Measurements from ENCODE around the gene SLC8A2. TPM values are rescaled to one million over a fixed set of nuclear protein-coding genes. Genes with fewer than 3 reads are reported as not detected.

Gene SLC8A2
- polyA plus RNA-seq, 3 donors from 2014 or later, result not detected

DNA sequence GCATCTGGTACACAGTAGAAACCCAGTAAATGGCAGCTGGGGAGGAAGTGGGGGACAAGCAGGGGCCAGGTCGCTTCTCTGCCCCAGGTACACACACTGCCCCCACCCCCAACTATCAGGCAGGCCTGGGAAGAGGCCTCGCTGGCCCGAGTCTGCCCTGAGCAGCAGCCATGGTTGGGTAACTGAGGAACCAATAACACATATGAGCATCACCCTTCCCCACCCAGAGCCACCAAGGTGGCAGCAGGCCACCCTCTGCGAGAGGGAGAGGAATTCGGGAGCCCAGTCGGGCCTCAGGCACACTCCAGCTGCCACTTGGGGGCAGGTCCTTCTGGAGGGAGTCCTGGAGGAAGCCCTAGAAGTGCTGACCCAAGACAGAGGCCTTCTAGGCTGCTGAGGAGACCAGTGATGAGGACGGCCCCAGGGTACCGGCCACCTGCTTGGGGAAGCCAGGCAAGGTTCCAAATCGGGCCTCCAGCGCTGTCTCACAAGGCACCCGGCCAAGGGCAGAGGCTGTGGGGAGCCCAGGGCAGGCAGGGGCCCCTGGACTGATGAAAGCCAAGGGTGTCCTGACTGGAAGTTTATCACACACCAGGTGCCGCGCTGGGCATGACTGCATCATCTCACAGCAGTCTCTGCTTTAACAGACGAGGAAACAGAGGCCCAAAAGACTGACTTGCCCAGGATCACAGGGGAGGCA lies 26.3 kb upstream of the SLC8A2 start:
- Mint-ChIP-seq H3K9me3 (no peaks in the 10 kb centered on the region), H3K27ac (peak overlapping the region in 2 of 6 donors; percentile 57 to 85), H3K27me3 (ENCODE audit: low read depth in 3 of 3) (peaks cover 0 to 10% (median 8%) of the 10 kb centered on the region in 3 donors), H3K36me3 (peaks cover 4 to 21% (median 5%) of the 10 kb centered on the region in 3 donors), H3K4me1 (peaks cover 26 to 32% of the 10 kb centered on the region in 2 donors), H3K4me3 (no peak overlapping the region)
- no peak for DNase-seq

- DNase-seq, result no peak
- H3K36me3 Mint-ChIP-seq, result peaks cover 0 to 13% (median 4%) of the 10 kb centered on the region in 3 donors
- H3K4me1 Mint-ChIP-seq, result peaks cover 26 to 27% of the 10 kb centered on the region in 2 donors
- H3K9me3 Mint-ChIP-seq, result no peaks in the 10 kb centered on the region
- H3K27me3 Mint-ChIP-seq (ENCODE audit: low read depth in 3 of 3), result peaks cover 3 to 11% (median 10%) of the 10 kb centered on the region in 3 donors
- peak overlapping the region in 1 of 5 donors; percentile 11 for H3K4me3 Mint-ChIP-seq
- peak overlapping the region in 2 of 6 donors; percentile 81 to 93 for H3K27ac Mint-ChIP-seq
Measured at GRCh38 chr19:47497050-47497766, 25.5 kb upstream of the SLC8A2 start.

DNA sequence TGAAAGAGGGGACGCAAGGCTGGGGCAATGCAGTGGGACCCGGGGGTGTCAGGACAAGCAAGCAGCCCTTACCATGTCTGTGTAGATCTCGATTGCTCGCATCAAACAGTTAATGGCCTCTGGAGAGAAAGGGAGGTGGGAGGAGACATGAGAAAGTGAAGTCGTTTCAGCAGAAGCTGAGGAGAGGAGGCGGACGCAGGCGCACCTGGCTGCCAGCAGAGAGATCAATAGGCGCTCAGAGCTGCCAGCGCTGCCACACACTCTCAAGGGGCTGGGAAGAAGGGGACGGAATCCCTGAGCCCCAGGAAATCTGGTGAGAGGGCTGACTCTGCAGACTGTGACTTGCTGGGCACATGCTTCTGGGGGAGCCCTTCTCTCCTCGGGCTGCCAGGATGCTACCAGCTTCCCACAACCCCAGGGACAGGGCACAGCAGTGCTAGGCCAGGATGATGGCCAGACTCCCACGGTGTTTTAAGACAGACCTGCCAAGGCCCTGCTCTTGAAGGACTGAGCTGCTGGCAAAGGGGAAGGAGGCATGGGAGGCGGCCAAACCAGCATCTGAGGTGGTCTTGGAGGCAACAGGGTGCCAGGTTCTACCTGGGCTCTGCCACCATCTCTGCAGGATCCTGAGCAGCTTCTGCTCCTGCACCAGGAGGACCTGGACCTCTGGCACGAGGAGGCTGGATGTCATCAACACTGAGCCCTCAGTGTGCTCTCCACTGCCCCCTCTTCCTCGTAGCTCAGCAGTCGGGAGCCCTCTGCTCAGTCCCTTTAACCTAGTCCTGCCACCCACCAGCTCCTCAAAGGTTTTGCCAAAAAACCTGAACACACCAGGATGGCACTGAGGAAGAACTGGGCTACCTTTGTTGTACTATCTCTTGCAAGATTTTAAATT lies 24.0 kb upstream of the SLC8A2 start:
- Mint-ChIP-seq H3K27ac (peak overlapping the region; percentile 49 to 93 (median 77)), H3K27me3 (ENCODE audit: low read depth in 3 of 3) (peaks cover 9 to 15% (median 13%) of the 10 kb centered on the region in 3 donors), H3K36me3 (peaks cover 0 to 7% (median 0%) of the 10 kb centered on the region in 3 donors), H3K4me1 (peaks cover 26 to 27% of the 10 kb centered on the region in 2 donors), H3K9me3 (no peaks in the 10 kb centered on the region), H3K4me3 (peak overlapping the region in 3 of 5 donors; percentile 46 to 72 (median 56))
- DNase-seq, result no peak

DNA sequence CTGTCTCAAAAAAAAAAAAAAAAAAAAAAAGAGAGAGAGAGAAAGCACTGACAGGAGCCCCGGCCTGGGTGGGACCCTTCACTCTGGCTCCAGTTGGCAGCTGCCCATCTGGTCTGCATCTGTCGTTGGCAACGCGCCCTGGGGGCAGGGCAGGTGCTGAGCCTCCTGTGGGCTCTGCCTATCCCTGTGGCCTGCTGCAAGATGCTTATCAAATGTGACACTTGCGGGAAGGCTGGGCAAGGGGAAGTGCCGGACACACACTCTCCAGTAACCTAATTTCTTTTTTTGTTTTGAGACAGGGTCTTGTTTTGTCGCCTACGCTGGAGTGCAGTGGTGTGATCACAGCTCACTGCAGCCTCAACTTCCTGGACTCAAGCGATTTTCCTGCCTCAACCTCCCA lies 23.0 kb upstream of the SLC8A2 start:
- Mint-ChIP-seq H3K4me3 (peak overlapping the region in 2 of 5 donors; percentile 56 to 72), H3K36me3 (peaks cover 0 to 10% (median 4%) of the 10 kb centered on the region in 3 donors), H3K27ac (peak overlapping the region; percentile 31 to 93 (median 77)), H3K27me3 (ENCODE audit: low read depth in 3 of 3) (peaks cover 11 to 16% (median 15%) of the 10 kb centered on the region in 3 donors), H3K9me3 (no peaks in the 10 kb centered on the region), H3K4me1 (peaks cover 26 to 27% of the 10 kb centered on the region in 2 donors)
- DNase-seq, result peak in 1 of 3 donors; percentile 33

DNA sequence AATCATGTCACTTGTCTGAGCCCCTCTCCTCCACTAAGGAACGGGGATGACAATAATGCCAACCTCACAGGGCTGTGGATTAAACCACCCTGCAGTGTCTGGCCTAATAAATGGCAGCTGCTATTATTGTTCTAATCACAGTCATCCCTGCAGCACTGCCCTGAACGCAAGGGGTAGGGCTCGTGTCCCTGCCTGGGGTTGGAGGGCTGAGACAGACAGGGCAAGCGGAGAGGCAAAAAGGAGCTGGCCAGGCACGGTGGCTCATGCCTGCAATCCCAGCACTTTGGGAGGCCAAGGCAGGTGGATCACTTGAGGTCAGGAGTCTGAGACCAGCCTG lies 22.5 kb upstream of the SLC8A2 start:
- H3K9me3 Mint-ChIP-seq, result no peaks in the 10 kb centered on the region
- H3K36me3 Mint-ChIP-seq, result peaks cover 0 to 10% (median 4%) of the 10 kb centered on the region in 3 donors
- H3K4me3 Mint-ChIP-seq, result peak overlapping the region in 4 of 5 donors; percentile 42 to 72 (median 50)
- H3K27me3 Mint-ChIP-seq (ENCODE audit: low read depth in 3 of 3), result peaks cover 11 to 16% (median 15%) of the 10 kb centered on the region in 3 donors
- peaks cover 26 to 27% of the 10 kb centered on the region in 2 donors for H3K4me1 Mint-ChIP-seq
- DNase-seq, result no peak
- peak overlapping the region; percentile 28 to 93 (median 69) for H3K27ac Mint-ChIP-seq

DNA sequence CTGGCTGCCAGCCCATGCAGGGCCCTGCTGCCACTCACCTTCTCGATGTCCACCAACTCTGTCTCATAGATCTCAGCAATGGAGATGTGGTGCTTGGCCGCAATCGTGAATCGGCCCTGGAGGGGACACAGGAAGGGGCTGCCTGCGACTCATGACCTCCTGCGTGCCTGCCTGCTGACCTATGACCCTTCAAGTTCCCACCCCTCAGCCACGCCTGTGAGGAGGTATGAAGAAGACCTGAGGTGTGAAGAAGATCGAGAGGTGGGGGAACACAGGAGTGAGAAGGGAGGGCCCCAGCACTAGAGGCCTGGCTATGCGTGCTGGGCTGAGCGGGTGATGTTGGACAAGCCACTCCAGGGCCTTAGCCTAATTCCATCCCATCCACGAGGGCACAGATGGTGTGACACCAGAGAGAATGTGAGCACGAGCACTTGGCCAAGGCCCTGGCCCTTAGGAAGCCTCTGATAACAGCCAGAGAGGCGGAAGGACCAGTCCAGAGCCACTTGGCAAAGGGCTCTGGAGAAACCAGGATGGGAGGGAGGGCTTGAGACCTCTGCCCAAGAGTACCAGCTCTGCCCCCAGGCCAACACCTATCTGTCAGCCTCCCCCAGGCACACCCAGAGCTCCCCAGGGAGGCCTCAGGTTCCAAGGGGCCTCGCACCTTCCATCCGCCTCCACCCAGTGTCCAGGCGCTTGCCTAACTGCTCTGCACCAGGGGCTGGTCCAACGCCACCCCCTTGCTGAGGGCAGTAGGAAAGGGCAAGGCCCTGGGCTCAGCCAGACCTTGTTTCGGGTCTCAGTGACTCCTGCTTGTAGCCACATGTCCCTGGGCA lies 21.9 kb upstream of the SLC8A2 start:
- H3K4me1 Mint-ChIP-seq, result peaks cover 26 to 27% of the 10 kb centered on the region in 2 donors
- no peaks in the 10 kb centered on the region for H3K9me3 Mint-ChIP-seq
- peak overlapping the region in 4 of 6 donors; percentile 53 to 93 (median 87) for H3K27ac Mint-ChIP-seq
- peaks cover 0 to 10% (median 4%) of the 10 kb centered on the region in 3 donors for H3K36me3 Mint-ChIP-seq
- no peak for DNase-seq
- H3K27me3 Mint-ChIP-seq (ENCODE audit: low read depth in 3 of 3), result peaks cover 11 to 15% (median 13%) of the 10 kb centered on the region in 3 donors
- peak overlapping the region in 2 of 5 donors; percentile 69 to 72 for H3K4me3 Mint-ChIP-seq

DNA sequence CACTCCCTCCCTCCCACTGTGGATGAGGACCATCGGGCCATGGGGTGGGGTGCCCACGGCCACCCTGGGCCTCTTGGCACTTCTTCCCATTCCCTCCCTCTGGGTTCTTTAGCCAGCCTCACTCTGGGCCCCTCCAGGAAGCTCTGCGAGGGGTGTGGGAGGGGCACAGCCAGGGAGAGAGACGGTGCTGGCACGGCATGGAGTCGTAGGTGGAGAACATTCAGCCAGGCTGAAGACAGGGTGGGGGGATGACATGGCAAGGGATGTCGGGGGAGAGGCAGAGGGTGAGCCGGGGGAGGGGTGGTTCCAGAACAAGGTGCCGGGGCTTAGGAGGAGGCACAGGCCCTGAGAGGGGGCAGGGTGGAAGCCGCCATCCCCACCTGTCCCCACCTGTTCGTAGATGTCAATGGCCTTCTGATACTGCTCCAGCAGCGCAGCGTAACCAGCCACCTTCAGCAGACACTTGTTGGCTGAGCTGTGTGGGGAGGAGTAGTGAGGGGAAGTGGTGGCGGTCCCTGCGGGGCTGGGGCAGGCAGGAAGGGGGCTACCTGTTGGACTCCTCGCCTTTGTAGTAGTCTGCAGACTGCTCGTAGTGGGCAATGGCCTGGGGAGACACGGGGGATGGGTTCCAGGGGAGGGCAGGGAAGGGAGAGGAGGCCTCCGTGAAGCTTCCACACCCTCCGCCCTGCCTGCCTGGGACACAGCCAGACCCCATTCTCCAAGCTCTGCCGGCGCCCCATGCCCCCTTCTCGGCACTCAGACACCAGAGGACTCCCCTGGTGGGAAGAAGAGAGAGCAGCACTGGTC lies 21.1 kb upstream of the SLC8A2 start:
- peak overlapping the region in 3 of 6 donors; percentile 80 to 93 (median 91) for H3K27ac Mint-ChIP-seq
- peak in 1 of 3 donors; percentile 30 for DNase-seq
- peaks cover 11 to 15% (median 13%) of the 10 kb centered on the region in 3 donors for H3K27me3 Mint-ChIP-seq (ENCODE audit: low read depth in 3 of 3)
- peaks cover 0 to 10% (median 4%) of the 10 kb centered on the region in 3 donors for H3K36me3 Mint-ChIP-seq
- H3K4me3 Mint-ChIP-seq, result peak overlapping the region in 2 of 5 donors; percentile 68 to 69
- no peaks in the 10 kb centered on the region for H3K9me3 Mint-ChIP-seq
- peaks cover 26 to 27% of the 10 kb centered on the region in 2 donors for H3K4me1 Mint-ChIP-seq

DNA sequence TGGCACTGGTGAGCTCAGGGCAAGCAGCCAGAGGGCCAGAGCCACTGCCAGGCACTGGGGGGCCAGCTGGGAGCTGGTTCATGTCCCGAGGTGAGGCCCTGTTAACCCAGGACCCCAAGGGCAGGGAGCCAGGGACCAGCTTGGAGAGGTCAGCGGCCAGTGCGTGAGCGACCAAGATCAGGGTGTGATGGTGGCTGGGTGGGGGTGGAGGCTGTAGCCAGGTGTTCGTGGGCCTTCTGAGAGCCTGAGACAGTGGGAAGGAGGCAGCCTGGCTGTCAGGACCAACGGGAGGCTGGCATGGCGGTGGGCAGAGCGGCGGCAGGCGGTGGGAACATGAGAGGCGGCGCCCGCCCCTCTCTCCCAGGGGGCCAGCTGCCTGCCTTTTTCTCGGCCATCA lies 20.4 kb upstream of the SLC8A2 start:
- peak overlapping the region in 1 of 5 donors; percentile 42 for H3K4me3 Mint-ChIP-seq
- DNase-seq, result no peak
- peaks cover 26 to 27% of the 10 kb centered on the region in 2 donors for H3K4me1 Mint-ChIP-seq
- H3K36me3 Mint-ChIP-seq, result peaks cover 0 to 10% (median 4%) of the 10 kb centered on the region in 3 donors
- H3K27ac Mint-ChIP-seq, result peak overlapping the region in 4 of 6 donors; percentile 30 to 49 (median 38)
- peaks cover 13 to 16% (median 15%) of the 10 kb centered on the region in 3 donors for H3K27me3 Mint-ChIP-seq (ENCODE audit: low read depth in 3 of 3)
- H3K9me3 Mint-ChIP-seq, result no peaks in the 10 kb centered on the region

- DNase-seq, result no peak
- H3K27me3 Mint-ChIP-seq (ENCODE audit: low read depth in 3 of 3), result peaks cover 13 to 17% (median 15%) of the 10 kb centered on the region in 3 donors
- H3K4me3 Mint-ChIP-seq, result peak overlapping the region in 1 of 5 donors; percentile 42
- H3K4me1 Mint-ChIP-seq, result peaks cover 23 to 24% of the 10 kb centered on the region in 2 donors
- peak overlapping the region in 4 of 6 donors; percentile 30 to 49 (median 38) for H3K27ac Mint-ChIP-seq
- H3K9me3 Mint-ChIP-seq, result no peaks in the 10 kb centered on the region
- H3K36me3 Mint-ChIP-seq, result peaks cover 0 to 10% (median 4%) of the 10 kb centered on the region in 3 donors
Measured at GRCh38 chr19:47491358-47492136, 19.9 kb upstream of the SLC8A2 start.

DNA sequence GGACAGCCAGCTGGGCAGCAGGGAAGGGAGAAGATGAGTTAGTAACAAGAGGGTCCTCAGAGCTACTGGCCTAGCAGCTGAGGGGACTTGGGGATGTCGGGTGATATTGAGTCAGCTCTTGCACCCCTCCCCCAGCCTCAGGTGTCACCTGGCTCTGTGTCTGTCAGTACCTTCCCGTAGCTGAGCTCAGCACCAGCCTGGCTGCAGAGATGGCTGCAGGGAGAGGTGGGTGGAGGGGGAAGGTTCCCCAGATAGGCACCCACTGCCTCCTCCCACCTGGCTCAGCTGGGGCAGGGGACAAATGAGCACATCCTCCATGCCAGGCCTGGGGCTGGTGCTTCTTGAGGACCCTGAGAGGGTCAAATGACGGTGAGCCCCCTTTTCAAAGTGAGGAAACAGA lies 19.2 kb upstream of the SLC8A2 start:
- Mint-ChIP-seq H3K27me3 (ENCODE audit: low read depth in 3 of 3) (peaks cover 13 to 19% (median 13%) of the 10 kb centered on the region in 3 donors), H3K9me3 (no peaks in the 10 kb centered on the region), H3K4me3 (no peak overlapping the region), H3K27ac (peak overlapping the region in 3 of 6 donors; percentile 34 to 49 (median 39)), H3K4me1 (peaks cover 16 to 25% of the 10 kb centered on the region in 2 donors), H3K36me3 (peaks cover 0 to 10% (median 4%) of the 10 kb centered on the region in 3 donors)
- no peak for DNase-seq

DNA sequence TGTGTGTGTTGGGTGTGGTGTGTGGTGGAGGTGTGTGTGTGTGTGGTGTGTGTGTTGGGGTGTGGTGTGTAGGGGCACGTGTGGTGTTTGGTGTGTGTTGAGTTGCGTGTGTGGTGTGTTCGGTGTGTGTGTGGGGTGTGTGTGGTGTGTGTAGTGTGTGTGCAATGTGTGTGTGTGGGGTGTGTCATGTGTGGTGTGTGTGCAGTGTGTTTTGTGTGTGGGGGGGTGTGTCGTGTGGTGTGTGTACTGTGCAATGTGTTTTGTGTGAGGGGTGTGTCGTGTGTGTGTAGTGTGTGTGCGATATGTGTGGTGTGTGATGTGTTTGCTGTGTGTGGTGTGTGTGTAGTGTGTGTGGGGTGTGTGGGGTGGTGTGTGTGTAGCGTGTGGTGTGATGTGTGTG lies 18.3 kb upstream of the SLC8A2 start:
- Mint-ChIP-seq H3K36me3 (peaks cover 0 to 10% (median 4%) of the 10 kb centered on the region in 3 donors), H3K4me3 (no peak overlapping the region), H3K27ac (peak overlapping the region in 4 of 6 donors; percentile 13 to 49 (median 38)), H3K9me3 (no peaks in the 10 kb centered on the region), H3K4me1 (peaks cover 16 to 26% of the 10 kb centered on the region in 2 donors), H3K27me3 (ENCODE audit: low read depth in 3 of 3) (peaks cover 11 to 19% (median 15%) of the 10 kb centered on the region in 3 donors)
- no peak for DNase-seq
